K562 (cell line): ENCODE data around the gene MAGIX. TPM values are rescaled to one million over a fixed set of nuclear protein-coding genes. Genes with fewer than 3 reads are reported as not detected.

Experiments
- ASH1L ChIP-seq: fragments of 450-650 bp; IDR thresholded peaks from 2 replicates; pipeline ENCODE4 v1.6.1; 2018; ENCODE audit warnings: borderline replicate concordance, mild to moderate bottlenecking, low read depth; ENCODE audit not compliant: partially characterized antibody
- CBX5 ChIP-seq: IDR thresholded peaks from 2 replicates; pipeline ENCODE4 v1.6.1; 2014; ENCODE audit warnings: low read depth, borderline replicate concordance
- DDX20 ChIP-seq: fragments of 450-650 bp; IDR thresholded peaks from 2 replicates; pipeline ENCODE4 v1.6.1; 2016; ENCODE audit warnings: missing genetic modification characterization, low read depth, mild to moderate bottlenecking, missing compliant biosample characterization, moderate library complexity
- EWSR1 ChIP-seq: fragments of 450-650 bp; IDR thresholded peaks from 2 replicates; pipeline ENCODE4 v1.6.1; 2018; ENCODE audit warnings: borderline replicate concordance, mild to moderate bottlenecking, low read depth, moderate library complexity; ENCODE audit not compliant: partially characterized antibody
- KDM2B ChIP-seq: fragments of 250-450 bp; sonication (Bioruptor Pico); IDR thresholded peaks from 2 replicates; pipeline ENCODE4 v1.8.0; 2021; ENCODE audit warnings: mild to moderate bottlenecking, moderate library complexity
- MCM7 ChIP-seq, 2 experiments: fragments of 450-650 bp; IDR thresholded peaks; 2 replicates each; pipeline ENCODE4 v1.6.1; 2016 to 2018
- MTA1 ChIP-seq: fragments of 450-650 bp; IDR thresholded peaks from 2 replicates; pipeline ENCODE4 v1.6.1; 2017; ENCODE audit warnings: borderline replicate concordance
- NFXL1 ChIP-seq: fragments of 450-650 bp; formaldehyde crosslinking; IDR thresholded peaks from 2 replicates; pipeline ENCODE4 v1.4.0; 2021; ENCODE audit warnings: mild to moderate bottlenecking
- PCBP2 ChIP-seq: fragments of 200-400 bp; formaldehyde crosslinking; IDR thresholded peaks from 2 replicates; pipeline ENCODE4 v1.6.1; 2018; ENCODE audit warnings: low read length, low read depth, mild to moderate bottlenecking, moderate library complexity; ENCODE audit not compliant: poor library complexity, severe bottlenecking
- POLR2H ChIP-seq: IDR thresholded peaks from 2 replicates; pipeline ENCODE4 v1.6.1; 2016; ENCODE audit warnings: missing genetic modification characterization, low read depth, mild to moderate bottlenecking, control low read depth, missing compliant biosample characterization, moderate library complexity
- PRMT5 ChIP-seq: sonication (generic); formaldehyde crosslinking; IDR thresholded peaks from 2 replicates; pipeline ENCODE4 v1.5.0; 2020; ENCODE audit warnings: missing genetic modification reagents
- PRPF4 ChIP-seq: fragments of 200-400 bp; formaldehyde crosslinking; IDR thresholded peaks from one replicate; pipeline ENCODE4 v1.6.1; 2017; ENCODE audit warnings: low read length, low read depth, mild to moderate bottlenecking; ENCODE audit not compliant: insufficient read depth, poor library complexity, severe bottlenecking
- PTBP1 ChIP-seq: fragments of 200-400 bp; formaldehyde crosslinking; IDR thresholded peaks from 2 replicates; pipeline ENCODE4 v1.6.1; 2017; ENCODE audit warnings: low read depth, low read length
- PURB ChIP-seq: sonication (generic); formaldehyde crosslinking; IDR thresholded peaks from 2 replicates; pipeline ENCODE4 v1.9.0; 2021; ENCODE audit warnings: low read depth, mild to moderate bottlenecking, missing genetic modification reagents
- RBBP5 ChIP-seq: fragments of 200-600 bp; sonication (generic); IDR thresholded peaks from 2 replicates; pipeline ENCODE4 v1.6.1; 2012; ENCODE audit warnings: borderline replicate concordance, mild to moderate bottlenecking, low read length, control low read depth, inconsistent platforms; ENCODE audit not compliant: insufficient read depth, poor library complexity, severe bottlenecking
- SNRNP70 ChIP-seq: fragments of 200-400 bp; formaldehyde crosslinking; optimal IDR thresholded peaks from 2 replicates; pipeline ENCODE3; 2017; ENCODE audit warnings: low read depth, low read length
- SP2 ChIP-seq: IDR thresholded peaks from 2 replicates; pipeline ENCODE4 v1.6.1; 2011; ENCODE audit warnings: mild to moderate bottlenecking, low read depth, low read length, moderate library complexity; ENCODE audit not compliant: poor library complexity, severe bottlenecking; ENCODE audit errors: extremely low read depth
- TAL1 ChIP-seq: fragments of 450-650 bp; IDR thresholded peaks from 2 replicates; pipeline ENCODE4 v1.6.1; 2016; ENCODE audit warnings: mild to moderate bottlenecking
- TEAD2 ChIP-seq: fragments of 450-650 bp; IDR thresholded peaks from 2 replicates; pipeline ENCODE4 v1.6.1; 2016; ENCODE audit warnings: missing genetic modification characterization, control low read depth, missing compliant biosample characterization
- TEAD4 ChIP-seq, 2 experiments: sonication (generic) in 1 of 2; formaldehyde crosslinking in 1 of 2; IDR thresholded peaks; 2 replicates each; pipeline versions ENCODE4 v1.6.1 to v1.8.0; 2012 to 2022; ENCODE audit warnings: borderline replicate concordance in 1 of 2, inconsistent platforms in 1 of 2, low read length in 1 of 2, mild to moderate bottlenecking in 1 of 2, missing genetic modification reagents in 1 of 2
- ZBTB1 ChIP-seq: sonication (generic); formaldehyde crosslinking; IDR thresholded peaks from 2 replicates; pipeline ENCODE4 v1.8.1; 2023; ENCODE audit warnings: missing genetic modification reagents, low read depth, mild to moderate bottlenecking, borderline replicate concordance
- ZFX ChIP-seq: sonication (generic); formaldehyde crosslinking; IDR thresholded peaks from 2 replicates; pipeline ENCODE4 v1.8.0; 2022; ENCODE audit warnings: mild to moderate bottlenecking, missing genetic modification reagents, moderate library complexity
- ZNF143 ChIP-seq: sonication (generic); formaldehyde crosslinking; IDR thresholded peaks from 2 replicates; pipeline ENCODE4 v1.9.0; 2022; ENCODE audit warnings: mild to moderate bottlenecking, missing genetic modification reagents
- ZNF589 ChIP-seq: fragments of 200-800 bp; sonication (Bioruptor generic); IDR thresholded peaks from 2 replicates; pipeline ENCODE4 v1.6.1; 2016; ENCODE audit warnings: low read depth, missing genetic modification characterization, missing compliant biosample characterization
- polyA plus RNA-seq, 8 experiments: library from polyadenylated mRNA; depleted of rRNA in 4 of 8; stranded (reverse) in 5 of 8; unstranded in 3 of 8; fragments of >200 nt; fragmentation: Nextera tagmentation in 2 of 8; fragmentation: Illumina TruSeq in 1 of 8; extraction: Ambion mirVana in 2 of 8; extraction: Trizol in 1 of 8; gene quantifications; 2 replicates each; pipeline versions ENCODE4 v1.2.1 to v1.2.3, GENCODE V29; 2011 to 2014; ENCODE audit warnings: inconsistent platforms in 1 of 8, missing spikeins in 1 of 8
- total RNA-seq, 7 experiments: library from RNA; depleted of rRNA in 6 of 7; stranded (reverse); fragments of >200 nt in 6 of 7; fragmentation: Illumina TruSeq in 2 of 7; extraction: Trizol in 2 of 7; gene quantifications; 2 replicates each; pipeline versions ENCODE4 v1.2.1 to v1.2.3, GENCODE V29; 2011 to 2021; ENCODE audit warnings: low replicate concordance in 1 of 7
- TF ChIP-seq, protein P1 (sequence below): IDR thresholded peaks from 3 replicates; pipeline ENCODE4 v1.6.1; 2011; ENCODE audit warnings: borderline replicate concordance, mild to moderate bottlenecking, moderate library complexity; ENCODE audit not compliant: insufficient read length; ENCODE audit errors: extremely low read depth
- TF ChIP-seq, protein P2 (sequence below): fragments of 450-650 bp; formaldehyde crosslinking; IDR thresholded peaks from 2 replicates; pipeline ENCODE4 v1.4.0; 2020; ENCODE audit warnings: mild to moderate bottlenecking, moderate library complexity

The MAGIX gene
- total and polyA plus RNA-seq, 9 of the 15 experiments (the other 6 are each of a cell fraction or from before 2014, with no cell fraction given) = 0.08 to 3.5 (median 0.47) TPM

DNA sequence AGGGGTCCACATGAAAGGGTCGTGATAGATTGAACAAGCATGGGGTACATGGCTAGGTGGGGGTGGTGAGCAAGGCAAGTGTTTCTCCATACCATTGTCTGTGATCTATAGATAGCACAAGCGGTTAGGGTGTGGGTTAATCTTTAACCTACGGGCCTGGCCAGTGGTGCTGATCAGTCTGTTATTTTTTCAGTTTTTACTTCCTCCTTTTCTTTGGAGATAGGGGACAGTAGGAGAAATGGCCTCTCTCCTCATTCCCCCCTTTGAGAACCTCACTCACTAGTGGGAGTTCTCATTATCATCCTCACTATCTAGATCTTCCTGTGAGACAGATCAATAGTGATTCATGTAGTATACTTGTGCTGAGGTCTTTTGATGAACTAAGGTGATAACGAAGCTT, 22.8 kb upstream of the MAGIX start (continued):
- peak; percentile 86 for TF ChIP-seq CBX5
- no peak for TF ChIP-seq DDX20 (tag)
- no peak for TF ChIP-seq ZBTB1
- no peak for TF ChIP-seq ASH1L
- no peak for TF ChIP-seq ZNF143
- peak; percentile 21; the same call in 1 of the 2 replicates for TF ChIP-seq ZFX
- no peak for TF ChIP-seq PTBP1
- no peak for TF ChIP-seq ZNF589
- TF ChIP-seq TEAD4 (IDR thresholded peaks at IDR 0.05; ENCODE audit: low read length) = peak; percentile 66; the same call in 1 of the 2 replicates
- no peak for TF ChIP-seq TEAD4 (CRISPR knock-in tag; IDR thresholded peaks at IDR 0.05; ENCODE audit: borderline replicate concordance)
- TF ChIP-seq, protein P1, sequence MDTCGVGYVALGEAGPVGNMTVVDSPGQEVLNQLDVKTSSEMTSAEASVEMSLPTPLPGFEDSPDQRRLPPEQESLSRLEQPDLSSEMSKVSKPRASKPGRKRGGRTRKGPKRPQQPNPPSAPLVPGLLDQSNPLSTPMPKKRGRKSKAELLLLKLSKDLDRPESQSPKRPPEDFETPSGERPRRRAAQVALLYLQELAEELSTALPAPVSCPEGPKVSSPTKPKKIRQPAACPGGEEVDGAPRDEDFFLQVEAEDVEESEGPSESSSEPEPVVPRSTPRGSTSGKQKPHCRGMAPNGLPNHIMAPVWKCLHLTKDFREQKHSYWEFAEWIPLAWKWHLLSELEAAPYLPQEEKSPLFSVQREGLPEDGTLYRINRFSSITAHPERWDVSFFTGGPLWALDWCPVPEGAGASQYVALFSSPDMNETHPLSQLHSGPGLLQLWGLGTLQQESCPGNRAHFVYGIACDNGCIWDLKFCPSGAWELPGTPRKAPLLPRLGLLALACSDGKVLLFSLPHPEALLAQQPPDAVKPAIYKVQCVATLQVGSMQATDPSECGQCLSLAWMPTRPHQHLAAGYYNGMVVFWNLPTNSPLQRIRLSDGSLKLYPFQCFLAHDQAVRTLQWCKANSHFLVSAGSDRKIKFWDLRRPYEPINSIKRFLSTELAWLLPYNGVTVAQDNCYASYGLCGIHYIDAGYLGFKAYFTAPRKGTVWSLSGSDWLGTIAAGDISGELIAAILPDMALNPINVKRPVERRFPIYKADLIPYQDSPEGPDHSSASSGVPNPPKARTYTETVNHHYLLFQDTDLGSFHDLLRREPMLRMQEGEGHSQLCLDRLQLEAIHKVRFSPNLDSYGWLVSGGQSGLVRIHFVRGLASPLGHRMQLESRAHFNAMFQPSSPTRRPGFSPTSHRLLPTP = no peak
- TF ChIP-seq KDM2B = no peak
- no peak for TF ChIP-seq PRPF4
- TF ChIP-seq PURB (CRISPR knock-in tag) = no peak
- TF ChIP-seq TAL1 = peak; percentile 43
- TF ChIP-seq MCM7 (IDR thresholded peaks at IDR 0.05) = no peak
- no peak for TF ChIP-seq POLR2H
- no peak for TF ChIP-seq EWSR1
- TF ChIP-seq, protein P2, sequence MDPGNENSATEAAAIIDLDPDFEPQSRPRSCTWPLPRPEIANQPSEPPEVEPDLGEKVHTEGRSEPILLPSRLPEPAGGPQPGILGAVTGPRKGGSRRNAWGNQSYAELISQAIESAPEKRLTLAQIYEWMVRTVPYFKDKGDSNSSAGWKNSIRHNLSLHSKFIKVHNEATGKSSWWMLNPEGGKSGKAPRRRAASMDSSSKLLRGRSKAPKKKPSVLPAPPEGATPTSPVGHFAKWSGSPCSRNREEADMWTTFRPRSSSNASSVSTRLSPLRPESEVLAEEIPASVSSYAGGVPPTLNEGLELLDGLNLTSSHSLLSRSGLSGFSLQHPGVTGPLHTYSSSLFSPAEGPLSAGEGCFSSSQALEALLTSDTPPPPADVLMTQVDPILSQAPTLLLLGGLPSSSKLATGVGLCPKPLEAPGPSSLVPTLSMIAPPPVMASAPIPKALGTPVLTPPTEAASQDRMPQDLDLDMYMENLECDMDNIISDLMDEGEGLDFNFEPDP (CRISPR knock-in tag) = no peak
- TF ChIP-seq PRMT5 (CRISPR knock-in tag) = no peak
- TF ChIP-seq TEAD2 (tag) = no peak
- TF ChIP-seq SP2 = no peak
- TF ChIP-seq NFXL1 (CRISPR knock-in tag) = no peak
- no peak for TF ChIP-seq RBBP5
- TF ChIP-seq PCBP2 = no peak
- peak; percentile 16; the same call in 1 of the 2 replicates for TF ChIP-seq MTA1
- no peak for TF ChIP-seq SNRNP70
